KOPT-K1 (cell line): ENCODE results near the gene INPP5F.
"Not testable (repeated sequence)": the region's sequence is repeated elsewhere in the genome, so short reads cannot be mapped to it uniquely, and the experiment has no call there.

Source experiments
- H3K27ac ChIP-seq: fragments of 200-600 bp; sonication (generic); 2 replicates; pipeline ENCODE4 v1.5.1; 2016; ENCODE audit warnings: antibody characterized with exemption, mild to moderate bottlenecking, low read depth, low read length; ENCODE audit not compliant: poor library complexity, severe bottlenecking
- H3K36me3 ChIP-seq: fragments of 200-600 bp; sonication (generic); 2 replicates; pipeline ENCODE4 v1.5.1; 2017; ENCODE audit warnings: antibody characterized with exemption, mild to moderate bottlenecking, low read length, moderate library complexity; ENCODE audit not compliant: insufficient read depth
- H3K9me3 ChIP-seq: fragments of 200-600 bp; sonication (generic); 2 replicates; pipeline ENCODE4 v1.5.1; 2017; ENCODE audit warnings: antibody characterized with exemption, low read length, mild to moderate bottlenecking; ENCODE audit not compliant: insufficient read depth, poor library complexity, severe bottlenecking

Gene INPP5F

GRCh38 chr10:119863951-119864565 lies 138.2 kb downstream of the INPP5F start:
- H3K36me3 ChIP-seq, result peaks cover 33% of the 10 kb centered on the region
- H3K27ac ChIP-seq, result no peak overlapping the region
- H3K9me3 ChIP-seq, result peaks cover 24% of the 10 kb centered on the region

DNA sequence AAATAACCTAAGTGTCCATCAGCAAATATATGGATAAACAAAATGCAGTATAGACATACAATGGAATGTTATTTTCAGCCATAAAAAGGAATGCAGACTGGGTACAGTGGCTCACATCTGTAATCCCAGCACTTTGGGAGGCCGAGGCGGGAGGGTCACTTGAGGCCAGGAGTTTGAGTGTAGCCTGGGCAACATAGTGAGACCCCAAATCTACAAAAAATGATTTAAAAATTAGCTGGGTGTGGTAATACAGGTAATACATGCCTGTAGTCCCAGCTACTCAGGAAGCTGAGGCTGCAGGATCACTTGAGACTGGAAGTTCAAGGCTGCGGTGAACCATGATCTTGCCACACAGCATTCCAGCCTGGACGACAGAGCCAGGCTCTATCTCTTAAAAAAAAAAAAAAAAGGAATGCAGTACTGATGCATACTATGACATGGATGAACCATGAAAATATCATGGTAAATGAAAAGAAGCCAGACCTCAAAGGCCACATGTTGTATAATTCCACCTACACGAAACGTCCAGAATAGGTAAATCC lies 139.9 kb downstream of the INPP5F start:
- H3K9me3 ChIP-seq, result peaks cover 24% of the 10 kb centered on the region
- H3K27ac ChIP-seq, result no peak overlapping the region
- H3K36me3 ChIP-seq, result peaks cover 31% of the 10 kb centered on the region

- H3K36me3 ChIP-seq, result peaks cover 30% of the 10 kb centered on the region
- H3K27ac ChIP-seq, result no peak overlapping the region
- H3K9me3 ChIP-seq, result peaks cover 24% of the 10 kb centered on the region
Observed at GRCh38 chr10:119867317-119867716, 141.5 kb downstream of the INPP5F start.

DNA sequence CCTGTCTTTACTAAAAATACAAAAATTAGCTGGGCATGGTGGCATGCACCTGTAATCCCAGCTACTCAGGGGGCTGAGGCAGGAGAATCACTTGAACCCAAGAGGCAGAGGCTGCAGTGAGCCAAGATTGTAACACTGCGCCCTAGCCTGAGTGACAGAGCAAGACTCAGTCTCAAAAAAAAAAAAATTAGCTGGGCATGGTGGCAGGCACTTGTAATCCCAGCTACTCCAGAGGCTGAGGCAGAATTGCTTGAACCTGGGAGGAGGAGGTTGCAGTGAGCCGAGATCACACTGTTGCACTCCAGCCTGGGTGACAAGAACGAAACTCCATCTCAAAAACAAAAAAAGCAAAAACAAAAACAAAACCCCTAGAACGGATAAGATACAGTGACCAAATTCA lies 143.5 kb downstream of the INPP5F start:
- peaks cover 19% of the 10 kb centered on the region for H3K36me3 ChIP-seq
- not testable (repeated sequence) for H3K27ac ChIP-seq
- peaks cover 17% of the 10 kb centered on the region for H3K9me3 ChIP-seq

DNA sequence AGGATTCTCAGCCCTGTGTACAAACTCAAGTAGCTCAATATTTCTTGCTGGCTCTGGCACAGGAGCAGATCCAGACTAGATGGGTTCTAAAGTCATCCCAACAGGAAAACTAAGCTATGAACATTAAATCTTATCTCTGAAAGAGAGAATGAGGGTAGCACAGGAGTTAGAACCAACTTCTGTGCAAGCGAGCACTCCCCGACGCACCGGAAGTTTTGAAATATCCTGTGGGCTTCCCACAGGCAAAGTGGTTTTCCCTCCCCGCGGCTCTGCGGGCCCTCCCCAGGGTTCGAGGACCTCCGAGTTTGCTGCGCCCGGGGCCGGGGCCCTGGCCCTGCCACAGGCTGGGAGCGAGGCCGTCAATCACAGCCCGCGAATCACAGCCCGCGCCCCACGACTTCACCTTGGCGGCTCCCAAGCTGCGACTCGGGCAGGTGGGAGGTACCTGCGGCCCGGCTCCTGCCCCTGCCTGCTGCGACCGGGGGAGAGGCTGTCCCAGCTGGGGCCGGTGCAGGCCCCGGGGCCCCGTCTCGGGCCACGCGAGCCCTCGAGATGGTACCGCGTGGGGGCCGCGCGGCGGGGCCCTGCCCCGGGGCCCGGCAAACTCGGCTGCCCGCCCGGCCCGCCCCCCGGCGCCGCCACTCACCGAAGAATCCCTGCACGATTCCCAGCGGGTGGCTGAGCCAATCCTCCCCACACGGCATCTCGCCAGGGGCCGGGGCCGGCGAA lies 146.2 kb downstream of the INPP5F start:
- Histone ChIP-seq H3K9me3 (no peaks in the 10 kb centered on the region), H3K36me3 (no peaks in the 10 kb centered on the region; the same call in 1 of the 2 replicates), H3K27ac (peak overlapping the region; percentile 84)

DNA sequence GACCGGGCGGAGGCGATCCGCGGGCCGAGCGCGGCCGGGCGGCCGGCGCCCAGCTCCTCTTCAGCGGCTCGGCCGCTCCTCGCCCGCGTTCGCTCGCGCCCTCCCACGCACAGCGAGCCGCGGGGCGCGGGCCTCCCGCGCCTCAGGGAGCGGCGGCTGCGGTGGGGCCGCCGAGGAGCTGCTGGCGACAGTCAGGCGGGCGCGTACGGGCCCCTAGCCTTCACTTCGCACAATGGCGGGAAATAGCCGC lies 146.7 kb downstream of the INPP5F start, which contains the start of gene MCMBP:
Gene MCMBP (minus strand): TSS at position 234 of the 250 bp plus-strand sequence. CDS start 259 bp downstream, outside the sequence.
- Histone ChIP-seq H3K36me3 (no peaks in the 10 kb centered on the region; the same call in 1 of the 2 replicates), H3K9me3 (no peaks in the 10 kb centered on the region), H3K27ac (peak within 1 kb of the TSS; percentile 84)

GRCh38 chr10:119872860-119873681 lies 147.2 kb downstream of the INPP5F start:
- Histone ChIP-seq H3K9me3 (no peaks in the 10 kb centered on the region), H3K36me3 (no peaks in the 10 kb centered on the region; the same call in 1 of the 2 replicates), H3K27ac (peak overlapping the region; percentile 84)

DNA sequence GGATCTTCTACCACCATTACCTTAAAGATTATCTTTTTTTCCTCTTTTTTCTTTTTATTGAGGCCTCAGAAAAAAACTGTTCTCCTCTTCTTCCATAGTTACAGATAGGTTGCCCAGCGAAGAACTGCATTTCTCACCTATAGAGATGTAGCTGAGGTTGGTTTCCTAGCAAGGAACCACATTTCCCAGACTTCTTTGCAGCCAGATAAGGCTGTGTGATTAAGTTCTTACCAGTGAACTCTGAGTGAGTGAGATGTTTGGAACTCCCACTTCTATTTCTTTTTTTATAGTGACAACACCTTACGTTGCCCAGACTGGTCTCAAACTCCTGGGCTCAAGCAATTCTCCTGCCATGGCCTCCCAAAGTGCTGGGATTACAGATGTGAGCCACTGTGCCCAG lies 152.7 kb downstream of the INPP5F start:
- no peaks in the 10 kb centered on the region for H3K36me3 ChIP-seq
- H3K9me3 ChIP-seq, result no peaks in the 10 kb centered on the region
- H3K27ac ChIP-seq, result no peak overlapping the region
